Lower lobe of right lung (tissue), 2 donors: ENCODE measurements around the gene UTF1. TPM values are rescaled to one million over a fixed set of nuclear protein-coding genes. Genes with fewer than 3 reads are reported as not detected.

Experiments used
- ATAC-seq, 2 donors: fragments of 200-7000 bp; cut with Tn5 transposase; one replicate each; pipeline ENCODE4 v1.9.1; 2020 to 2022; ENCODE audit warnings: mild to moderate bottlenecking in 2 of 2, moderate library complexity in 2 of 2
- DNase-seq: peaks from one replicate; pipeline ENCODE4 v3.0.0-alpha.2; 2020
- H3K27ac ChIP-seq: fragments of 200-600 bp; one replicate; pipeline ENCODE4 v1.8.0; 2022
- H3K27me3 ChIP-seq: fragments of 200-600 bp; one replicate; pipeline ENCODE4 v1.8.0; 2022; ENCODE audit warnings: low read depth
- H3K36me3 ChIP-seq: fragments of 200-600 bp; one replicate; pipeline ENCODE4 v1.8.0; 2022; ENCODE audit warnings: mild to moderate bottlenecking
- H3K4me1 ChIP-seq: fragments of 200-600 bp; one replicate; pipeline ENCODE4 v1.8.0; 2022
- H3K4me3 ChIP-seq: fragments of 200-600 bp; one replicate; pipeline ENCODE4 v1.8.0; 2022; ENCODE audit warnings: mild to moderate bottlenecking
- H3K9me3 ChIP-seq: fragments of 200-600 bp; one replicate; pipeline ENCODE4 v1.8.0; 2022
- CTCF ChIP-seq: fragments of 200-600 bp; IDR thresholded peaks from one replicate; pipeline ENCODE4 v1.8.0; 2022; ENCODE audit warnings: antibody characterized with exemption, mild to moderate bottlenecking
- intact Hi-C: fragments of 100-400 bp; cut with DNase I; formaldehyde crosslinking; loops from one replicate; pipeline ENCODE4 v1.11.0; 2022
- total RNA-seq: library from RNA; stranded (reverse); fragmentation: NEBNext Ultra II Directional; extraction: Animal tissue kit (Norgen Biotek cat#: 25700); gene quantifications from one replicate; pipeline ENCODE4 v1.2.1, GENCODE V29; 2021
- donor health status: DM: no; HTN: yes; CAD: no; lungs with severe emphysema.

The UTF1 gene
- total RNA-seq, 1 donor from 2014 or later: not detected

DNA sequence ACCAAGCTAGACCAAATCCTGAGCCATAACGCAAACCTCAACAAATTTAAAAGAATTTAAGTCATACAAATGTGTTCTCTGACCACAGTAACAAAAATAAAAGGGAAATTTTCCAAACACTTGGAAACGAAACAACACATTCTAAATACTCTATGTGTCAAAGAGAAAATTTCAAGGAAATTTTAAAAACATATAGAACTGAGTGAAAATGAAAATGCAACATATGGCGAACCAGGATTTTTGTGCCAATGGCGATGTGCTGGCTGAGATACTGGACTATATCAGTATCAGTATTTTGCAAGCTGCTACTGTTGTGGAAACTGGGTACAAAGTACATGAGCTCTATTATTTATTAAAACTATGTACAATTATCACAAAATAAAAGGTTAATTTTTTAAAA, 35.9 kb upstream of the UTF1 start:
- no peaks in the 10 kb centered on the region for H3K36me3 ChIP-seq
- H3K9me3 ChIP-seq: no peaks in the 10 kb centered on the region
- H3K4me1 ChIP-seq: no peaks in the 10 kb centered on the region
- TF ChIP-seq CTCF: no peak
- intact Hi-C loops: no loop called here
- H3K27ac ChIP-seq: no peak overlapping the region
- H3K4me3 ChIP-seq: no peak overlapping the region
- no peaks in the 10 kb centered on the region for H3K27me3 ChIP-seq
- DNase-seq (no peak), ATAC-seq (no peak)

GRCh38 chr10:133195096-133195495, 34.9 kb upstream of the UTF1 start:
- intact Hi-C loops: no loop called here
- ATAC-seq (no peak), DNase-seq (no peak)
- Histone ChIP-seq H3K27me3 (no peaks in the 10 kb centered on the region), H3K4me1 (no peaks in the 10 kb centered on the region), H3K4me3 (no peak overlapping the region), H3K27ac (no peak overlapping the region), H3K9me3 (no peaks in the 10 kb centered on the region), H3K36me3 (no peaks in the 10 kb centered on the region)
- no peak for TF ChIP-seq CTCF

GRCh38 chr10:133195611-133196010, 34.4 kb upstream of the UTF1 start:
- intact Hi-C loops: no loop called here
- H3K36me3 ChIP-seq: no peaks in the 10 kb centered on the region
- no peak overlapping the region for H3K4me3 ChIP-seq
- DNase-seq (no peak), ATAC-seq (no peak)
- no peak overlapping the region for H3K27ac ChIP-seq
- no peak for TF ChIP-seq CTCF
- H3K4me1 ChIP-seq: no peaks in the 10 kb centered on the region
- no peaks in the 10 kb centered on the region for H3K9me3 ChIP-seq
- no peaks in the 10 kb centered on the region for H3K27me3 ChIP-seq

GRCh38 chr10:133196221-133196915, 33.6 kb upstream of the UTF1 start:
- Histone ChIP-seq H3K4me1 (no peaks in the 10 kb centered on the region), H3K4me3 (no peak overlapping the region), H3K27ac (no peak overlapping the region), H3K9me3 (no peaks in the 10 kb centered on the region), H3K27me3 (no peaks in the 10 kb centered on the region), H3K36me3 (no peaks in the 10 kb centered on the region)
- no peak for TF ChIP-seq CTCF
- ATAC-seq (no peak), DNase-seq (no peak)
- intact Hi-C loops: no loop called here

DNA sequence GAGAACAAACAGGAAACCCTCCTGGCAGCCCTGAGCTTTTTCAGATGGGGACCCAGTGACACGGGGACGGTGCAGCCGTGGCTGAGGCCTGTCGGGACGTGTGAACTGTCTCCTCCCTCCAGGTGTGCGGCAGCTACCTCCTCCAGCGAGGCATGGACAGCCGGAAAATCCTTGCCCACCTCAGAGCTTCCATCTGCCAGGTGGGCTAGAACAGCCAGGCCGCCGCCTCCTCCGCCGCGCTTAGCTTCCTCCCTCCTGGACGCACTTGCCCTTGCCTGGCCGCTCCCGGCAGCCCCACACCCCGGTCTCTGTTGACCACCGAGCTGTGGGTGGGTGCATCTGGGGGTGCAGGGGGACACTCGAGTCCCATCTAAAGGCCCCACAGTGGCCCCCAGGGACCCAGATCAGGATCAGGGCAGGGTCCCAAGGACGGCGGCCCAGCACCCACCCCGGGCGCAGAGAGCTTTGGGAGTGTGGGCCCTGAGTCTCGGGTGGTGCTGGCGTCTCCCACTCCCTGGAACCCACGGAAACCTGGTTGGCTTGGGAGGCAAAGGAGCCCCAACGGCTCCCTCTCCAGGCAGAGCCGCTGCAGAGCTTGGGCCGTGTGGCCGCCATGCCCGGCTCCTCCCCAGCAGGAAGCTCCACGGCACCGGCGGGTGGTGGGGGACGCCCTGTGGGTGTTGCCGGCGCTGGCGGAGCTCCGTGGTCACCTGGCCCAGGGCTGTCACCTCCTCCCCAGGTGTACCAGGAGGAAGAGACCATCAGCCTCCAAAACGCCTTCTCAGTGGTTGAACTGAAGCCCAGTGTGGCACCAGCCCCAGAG, 32.9 kb upstream of the UTF1 start:
- no peak overlapping the region for H3K27ac ChIP-seq
- H3K36me3 ChIP-seq: no peaks in the 10 kb centered on the region
- ATAC-seq (no peak), DNase-seq (no peak)
- intact Hi-C loops: no loop called here
- H3K27me3 ChIP-seq: no peaks in the 10 kb centered on the region
- no peak overlapping the region for H3K4me3 ChIP-seq
- H3K4me1 ChIP-seq: no peaks in the 10 kb centered on the region
- no peaks in the 10 kb centered on the region for H3K9me3 ChIP-seq
- no peak for TF ChIP-seq CTCF
